ENCODE measurements around the gene ANKS1B.

DNA sequence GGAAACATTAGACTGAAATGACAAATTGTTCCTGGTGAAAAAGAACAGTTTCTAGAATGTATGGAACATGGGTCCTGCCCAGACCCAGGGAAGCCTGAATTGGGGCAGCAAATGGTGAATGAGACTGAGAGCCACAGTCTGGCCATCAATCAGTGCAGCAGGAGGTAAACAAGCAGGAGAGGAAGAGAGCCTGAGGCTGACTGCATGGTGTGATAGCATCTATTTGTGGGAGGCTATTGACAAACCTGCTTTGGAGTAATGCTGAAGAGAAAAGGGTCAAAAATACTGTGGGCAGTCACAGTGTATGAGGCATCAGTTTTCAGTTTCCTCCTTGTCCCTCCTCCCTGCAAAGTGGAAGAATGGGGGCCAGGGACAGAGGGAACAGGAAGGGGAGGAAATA, 136.8 kb downstream of the ANKS1B start:
- TF ChIP-seq, protein P1, sequence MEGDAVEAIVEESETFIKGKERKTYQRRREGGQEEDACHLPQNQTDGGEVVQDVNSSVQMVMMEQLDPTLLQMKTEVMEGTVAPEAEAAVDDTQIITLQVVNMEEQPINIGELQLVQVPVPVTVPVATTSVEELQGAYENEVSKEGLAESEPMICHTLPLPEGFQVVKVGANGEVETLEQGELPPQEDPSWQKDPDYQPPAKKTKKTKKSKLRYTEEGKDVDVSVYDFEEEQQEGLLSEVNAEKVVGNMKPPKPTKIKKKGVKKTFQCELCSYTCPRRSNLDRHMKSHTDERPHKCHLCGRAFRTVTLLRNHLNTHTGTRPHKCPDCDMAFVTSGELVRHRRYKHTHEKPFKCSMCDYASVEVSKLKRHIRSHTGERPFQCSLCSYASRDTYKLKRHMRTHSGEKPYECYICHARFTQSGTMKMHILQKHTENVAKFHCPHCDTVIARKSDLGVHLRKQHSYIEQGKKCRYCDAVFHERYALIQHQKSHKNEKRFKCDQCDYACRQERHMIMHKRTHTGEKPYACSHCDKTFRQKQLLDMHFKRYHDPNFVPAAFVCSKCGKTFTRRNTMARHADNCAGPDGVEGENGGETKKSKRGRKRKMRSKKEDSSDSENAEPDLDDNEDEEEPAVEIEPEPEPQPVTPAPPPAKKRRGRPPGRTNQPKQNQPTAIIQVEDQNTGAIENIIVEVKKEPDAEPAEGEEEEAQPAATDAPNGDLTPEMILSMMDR (IDR thresholded peaks at IDR 0.05) = no peak
- TF ChIP-seq POLR2A (IDR thresholded peaks at IDR 0.05) = no peak
